ENCODE results near the gene CCSER1.

- TF ChIP-seq CTCF (IDR thresholded peaks at IDR 0.05; ENCODE audit: insufficient read depth, low read length, poor library complexity, severe bottlenecking) (no peak), EZH2phosphoT487 (conservative IDR thresholded peaks at IDR 0.05; ENCODE audit: low read length) (no peak)
Observed at GRCh38 chr4:91108751-91109150, 981.6 kb downstream of the CCSER1 start.

Measured in SU-DHL-6 (cell line).